Measurements from ENCODE around the gene KAT6B.
"Not testable (repeated sequence)": the region's sequence is repeated elsewhere in the genome, so short reads cannot be mapped to it uniquely, and the experiment has no call there.

The KAT6B gene

DNA sequence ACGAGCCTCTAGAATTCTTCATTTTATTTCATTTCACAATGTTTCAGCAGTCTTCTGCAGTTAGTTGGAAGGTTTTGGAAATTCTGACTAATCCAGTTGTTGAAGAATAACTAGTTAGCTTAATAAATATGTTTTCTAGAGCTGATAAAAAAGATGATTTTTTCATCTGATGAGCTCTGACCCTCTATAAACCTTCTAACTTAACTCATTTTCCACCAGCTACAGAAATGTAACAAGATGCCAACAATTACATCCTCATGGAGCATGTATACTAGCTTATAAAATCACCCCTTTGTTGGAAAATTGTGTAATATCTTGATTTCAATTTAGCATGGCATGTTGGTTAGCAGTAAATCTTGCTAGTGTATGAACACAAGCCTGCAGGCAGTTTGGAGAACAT is 33.1 kb downstream of the KAT6B start:
- no peak for DNase-seq (ENCODE audit: low read depth in 2 of 2)

DNA sequence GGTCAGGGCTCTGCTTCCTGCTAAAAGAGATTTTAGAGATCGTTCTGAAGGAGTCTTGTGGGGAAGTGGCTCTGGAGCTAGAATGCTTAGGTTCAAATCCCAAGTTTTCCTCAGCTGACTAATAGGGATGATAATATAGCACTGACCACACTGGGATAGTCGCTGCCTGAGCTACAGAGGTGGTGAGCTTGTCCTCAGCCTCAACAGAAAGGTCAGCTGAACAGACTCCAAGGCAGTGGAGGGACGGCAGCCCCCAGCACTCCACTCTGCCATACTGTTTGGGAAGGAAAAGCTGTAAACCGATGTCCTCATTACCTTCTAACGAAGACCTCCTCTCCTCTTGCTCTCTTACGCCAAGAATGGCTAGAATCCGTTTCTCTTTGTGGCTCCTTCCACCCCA is 36.2 kb downstream of the KAT6B start:
- DNase-seq (ENCODE audit: low read depth in 2 of 2), result no peak

DNA sequence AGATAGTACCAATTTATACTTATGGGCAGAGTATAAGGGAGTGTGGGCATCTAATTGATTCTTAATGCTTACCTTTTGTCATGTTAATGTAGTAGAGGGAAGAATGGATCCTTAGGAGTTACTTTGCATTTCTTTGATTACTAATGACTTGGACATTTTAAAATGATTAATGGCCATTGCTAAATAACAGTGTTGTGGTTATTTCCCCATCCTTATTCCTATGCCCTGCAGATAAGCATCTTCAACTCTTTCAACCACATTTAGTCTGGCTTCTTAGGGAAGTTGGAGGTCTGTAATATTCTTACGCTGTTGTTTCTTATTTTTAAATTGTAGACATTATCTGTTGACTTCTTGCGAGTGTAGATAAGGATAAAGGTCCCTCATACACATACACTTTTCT is 37.2 kb downstream of the KAT6B start:
- DNase-seq (ENCODE audit: low read depth in 2 of 2), result no peak

DNA sequence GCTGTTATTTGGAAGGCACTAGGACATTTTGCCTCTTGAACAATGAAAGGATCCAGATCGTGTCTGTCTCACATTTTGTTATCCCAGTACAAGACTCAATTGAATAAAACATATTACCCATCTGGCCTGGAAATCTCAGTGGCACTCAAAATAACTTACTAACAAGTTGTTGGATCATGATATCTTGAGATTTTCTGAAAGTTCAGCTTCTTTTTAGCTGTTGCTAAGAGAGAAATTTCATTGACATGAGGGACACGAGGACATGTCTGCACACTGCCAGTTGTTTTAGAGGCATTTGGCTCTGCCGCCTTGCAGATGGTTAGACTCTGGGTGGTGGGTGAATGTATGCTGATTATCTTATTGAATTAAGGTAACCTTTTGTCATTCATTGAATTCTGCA is 41.0 kb downstream of the KAT6B start:
- DNase-seq (ENCODE audit: low read depth in 2 of 2), result no peak

DNA sequence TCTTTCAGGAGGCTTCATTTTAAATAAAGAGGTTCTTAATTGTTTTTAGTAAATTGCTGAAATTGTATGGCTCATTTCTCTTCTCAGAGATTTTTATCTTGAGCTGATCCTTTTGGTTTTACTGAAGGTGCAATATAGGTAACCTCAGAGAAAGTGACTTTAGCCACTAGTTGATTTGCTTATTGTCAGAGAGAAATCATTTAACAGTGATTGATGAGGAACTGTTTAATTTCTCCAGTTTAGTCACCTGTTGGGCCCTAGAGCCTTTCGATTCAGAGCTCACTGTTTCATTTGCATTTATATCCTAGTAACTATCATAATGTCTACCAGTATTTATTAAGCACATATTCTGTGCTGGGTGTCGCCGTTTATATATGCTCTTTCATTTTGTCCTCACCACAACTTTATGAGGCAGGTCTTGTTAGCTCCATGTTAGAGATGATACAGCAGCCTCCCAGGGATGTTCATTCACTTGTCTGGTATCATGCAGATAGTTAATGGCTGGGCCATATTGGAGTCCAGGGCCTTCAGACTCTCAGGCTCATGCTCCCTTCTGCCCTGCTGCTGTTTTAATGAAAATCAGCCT is 42.1 kb downstream of the KAT6B start:
- no peak for DNase-seq (ENCODE audit: low read depth in 2 of 2)

DNA sequence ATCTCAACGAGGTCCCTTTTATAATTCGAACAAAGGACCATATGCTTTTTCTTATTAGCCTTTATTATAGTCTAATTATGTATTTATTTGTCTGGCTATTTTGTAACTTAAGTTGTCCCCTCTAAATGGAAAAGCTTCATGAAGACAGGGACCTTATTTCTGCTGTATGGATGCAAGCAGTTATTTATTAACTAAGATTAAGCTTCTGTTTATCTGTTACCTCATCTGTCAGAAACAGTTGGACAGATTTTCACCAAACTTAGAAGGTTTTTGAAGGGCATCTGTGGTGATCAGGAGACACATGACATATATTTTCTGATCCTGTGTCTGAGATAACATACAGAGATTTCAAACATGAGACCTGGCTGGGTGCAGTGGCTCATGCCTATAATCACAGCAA is 43.2 kb downstream of the KAT6B start:
- DNase-seq (ENCODE audit: low read depth in 2 of 2), result no peak

DNA sequence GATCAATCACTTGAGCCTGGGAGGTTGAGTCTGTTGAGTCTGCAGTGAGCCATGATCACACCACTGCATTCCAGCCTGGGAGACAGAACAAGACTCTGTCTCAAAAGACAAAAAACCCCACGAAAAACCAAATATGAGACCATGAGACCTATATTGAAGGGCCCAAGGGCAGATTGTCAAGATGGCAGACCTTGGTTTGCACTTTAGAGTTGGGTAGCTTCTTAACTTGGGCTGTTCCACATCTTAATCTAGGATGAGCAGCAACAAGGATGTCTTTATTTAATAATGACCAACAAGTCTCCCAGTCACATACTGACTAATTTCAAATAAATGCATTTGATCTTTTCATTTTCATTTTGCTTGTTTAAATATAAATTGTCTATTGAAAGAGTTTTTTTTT is 43.8 kb downstream of the KAT6B start:
- DNase-seq (ENCODE audit: low read depth in 2 of 2), result no peak

DNA sequence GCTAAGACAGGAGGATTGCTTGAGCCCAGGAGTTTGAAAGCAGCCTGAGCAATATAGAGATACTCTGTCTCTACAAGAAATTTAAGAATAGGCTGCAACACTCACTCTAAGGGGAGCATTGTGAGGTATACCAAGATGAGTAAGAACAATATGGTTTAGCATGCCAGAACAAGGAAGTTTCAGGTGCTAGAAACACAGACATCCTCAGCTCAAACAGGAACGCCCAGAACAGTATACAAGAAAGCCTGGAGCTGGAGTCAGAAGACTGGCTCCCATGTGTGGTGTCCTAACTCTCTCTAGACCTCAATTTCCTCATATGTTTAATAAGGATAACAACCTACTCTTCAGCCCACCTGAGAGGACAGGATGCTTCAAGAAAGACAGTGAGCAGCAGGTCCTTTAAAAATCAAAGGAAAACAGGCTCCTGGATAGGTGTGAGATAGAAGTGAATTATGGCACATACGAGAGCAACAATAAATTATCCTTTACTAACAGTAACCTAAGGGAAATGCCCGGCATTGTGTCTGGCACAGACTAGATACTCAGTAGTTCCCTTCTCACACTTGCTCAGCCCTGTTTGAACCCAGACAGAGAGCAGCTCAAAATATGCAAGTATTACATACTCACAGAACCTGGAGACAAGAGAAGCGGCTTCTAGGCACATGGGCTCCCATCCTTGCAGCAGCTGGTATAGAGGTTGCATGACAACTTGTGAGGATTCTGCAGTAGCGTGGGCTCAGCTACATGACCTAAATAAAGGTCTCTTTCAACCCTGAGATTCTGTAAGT is 45.4 kb downstream of the KAT6B start:
- no peak for DNase-seq (ENCODE audit: low read depth in 2 of 2)

DNA sequence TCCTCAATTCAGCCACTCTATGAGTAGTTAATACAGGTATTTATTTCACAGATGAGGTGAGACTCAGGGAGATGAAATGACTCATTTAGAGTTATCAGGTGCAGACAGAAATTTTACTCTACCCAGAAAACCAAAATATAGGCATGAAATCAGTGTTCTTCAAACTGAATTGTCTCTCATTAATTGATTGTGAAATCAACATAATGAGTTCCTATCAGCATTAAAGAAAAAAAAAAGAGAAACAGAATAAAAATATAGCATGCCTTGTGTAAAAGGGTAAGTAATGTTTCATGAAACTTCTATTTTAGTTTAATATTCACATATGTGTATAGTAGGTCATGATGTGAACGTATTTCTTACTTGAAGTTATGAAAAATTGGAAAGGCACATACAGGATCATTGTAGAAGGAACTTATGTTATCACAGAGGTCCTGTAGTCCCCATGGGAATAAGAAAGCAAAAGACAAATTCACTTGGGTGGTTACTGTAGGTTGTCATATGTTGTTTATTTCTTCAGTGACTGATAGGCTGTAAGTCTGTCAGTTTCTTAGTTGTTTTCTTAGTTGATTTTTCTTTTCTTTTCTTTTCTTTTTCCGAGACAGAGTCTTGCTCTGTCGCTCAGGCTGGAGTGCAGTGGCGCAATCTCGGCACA is 47.5 kb downstream of the KAT6B start:
- DNase-seq (ENCODE audit: low read depth in 2 of 2), result no peak

DNA sequence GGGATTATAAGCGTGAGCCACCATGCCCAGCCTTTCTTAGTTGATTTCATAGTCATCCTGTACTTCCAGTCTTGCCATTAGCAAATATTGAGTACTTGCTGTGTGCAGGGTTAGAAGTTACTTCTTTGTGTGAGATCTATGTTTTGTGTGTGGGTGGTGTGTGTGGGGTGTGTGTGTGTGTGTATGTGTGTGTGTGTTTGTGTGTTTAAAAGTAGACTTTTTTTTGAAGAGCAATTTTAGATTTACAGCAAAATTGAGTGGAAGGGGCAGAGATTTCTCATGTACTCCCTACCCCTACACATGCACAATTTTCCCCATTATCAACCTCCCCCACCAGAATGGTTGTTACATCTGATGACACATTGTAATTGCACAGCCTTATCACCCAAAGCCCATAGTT is 48.2 kb downstream of the KAT6B start:
- no peak for DNase-seq (ENCODE audit: low read depth in 2 of 2)

DNA sequence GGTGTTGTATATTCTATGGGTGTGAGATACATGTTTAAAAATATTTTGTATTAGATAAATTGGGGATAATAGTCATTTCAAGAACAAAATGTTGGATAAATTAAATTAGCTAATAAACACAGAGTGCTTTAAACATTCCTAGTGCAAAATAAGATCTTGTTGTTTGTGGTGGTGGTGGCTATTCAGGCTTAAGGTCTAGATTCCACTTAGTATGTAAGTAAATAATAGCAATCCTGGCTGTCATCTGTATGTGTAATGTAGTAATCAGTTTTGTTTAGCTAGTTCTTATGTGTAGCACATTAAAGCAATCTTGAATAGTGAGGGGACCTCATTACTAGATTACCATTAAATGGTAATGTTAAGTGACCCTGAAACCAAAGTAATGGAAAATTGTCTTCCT is 48.7 kb downstream of the KAT6B start:
- no peak for DNase-seq (ENCODE audit: low read depth in 2 of 2)

DNA sequence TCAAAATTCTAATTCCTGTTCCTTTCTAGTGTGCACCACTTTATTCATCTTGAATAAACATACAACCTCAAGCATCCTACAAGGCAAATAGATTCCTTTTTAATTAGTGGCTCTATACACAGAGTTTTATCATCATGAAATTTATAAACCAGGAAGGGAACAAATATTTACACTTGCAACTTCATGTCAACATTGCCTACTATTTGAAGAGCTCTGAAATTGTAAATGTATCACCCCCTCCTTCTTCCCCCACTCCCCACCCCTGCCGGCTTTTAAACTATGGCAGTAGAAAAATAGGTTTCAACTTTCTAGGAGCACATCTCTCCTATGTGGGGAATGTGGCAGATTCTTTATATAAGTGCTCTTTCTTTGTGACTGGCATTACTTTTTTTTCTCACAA is 49.6 kb downstream of the KAT6B start:
- DNase-seq (ENCODE audit: low read depth in 2 of 2), result no peak

DNA sequence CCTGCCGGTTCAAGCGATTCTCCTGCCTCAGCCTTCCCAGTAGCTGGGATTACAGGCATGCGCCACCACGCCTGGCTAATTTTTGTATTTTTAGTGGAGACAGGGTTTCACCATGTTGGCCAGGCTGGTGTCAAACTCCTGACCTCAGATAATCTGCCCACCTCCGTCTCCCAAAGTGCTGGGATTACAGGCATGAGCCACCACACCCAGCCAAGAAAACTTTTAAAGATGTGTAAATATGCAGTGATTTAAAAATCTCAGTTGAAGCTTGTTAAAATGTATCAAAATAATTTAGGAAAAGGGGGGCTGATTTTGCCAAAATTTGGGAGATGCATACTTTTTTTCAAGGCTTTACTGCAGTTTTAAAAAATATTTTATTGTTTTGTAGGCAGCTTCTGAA is 50.7 kb downstream of the KAT6B start:
- DNase-seq (ENCODE audit: low read depth in 2 of 2), result not testable (repeated sequence)

DNA sequence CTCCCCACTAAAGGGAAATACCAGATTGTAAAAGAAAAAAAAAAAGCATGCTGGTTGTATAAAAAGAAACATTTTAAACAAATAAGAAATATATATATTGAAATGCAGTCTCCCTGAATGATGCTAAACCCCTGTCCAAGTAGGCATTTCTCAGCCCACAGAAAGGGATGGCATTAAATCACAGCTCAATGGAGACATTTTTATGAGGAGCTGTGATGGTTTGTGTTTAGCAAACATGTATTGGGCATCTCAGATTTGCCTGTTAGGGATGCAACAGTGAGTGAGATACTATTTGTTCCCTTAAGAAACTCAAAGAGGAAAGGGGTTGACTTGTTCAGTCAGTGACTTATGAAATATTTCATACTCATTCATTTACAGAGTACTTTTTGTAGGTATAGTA is 51.5 kb downstream of the KAT6B start:
- DNase-seq (ENCODE audit: low read depth in 2 of 2), result no peak

DNA sequence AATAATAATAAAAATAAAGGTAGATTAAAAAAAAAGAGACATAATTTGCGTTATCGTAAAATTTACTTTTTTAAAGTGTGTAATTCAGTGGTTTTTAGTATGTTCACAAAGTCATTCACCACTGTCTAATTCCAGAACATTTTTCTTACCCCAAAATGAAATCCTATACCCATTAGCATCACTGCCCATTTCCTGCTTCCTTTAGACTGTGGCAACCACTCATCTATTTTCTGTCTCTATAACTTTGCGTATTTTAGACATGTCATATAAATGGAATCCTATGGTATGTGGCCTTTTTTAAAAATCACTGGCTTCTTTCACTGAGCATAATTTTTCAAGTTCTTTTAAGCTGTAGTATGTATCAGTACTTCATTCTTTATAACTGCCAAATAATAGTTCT is 53.6 kb downstream of the KAT6B start:
- DNase-seq (ENCODE audit: low read depth in 2 of 2), result no peak

DNA sequence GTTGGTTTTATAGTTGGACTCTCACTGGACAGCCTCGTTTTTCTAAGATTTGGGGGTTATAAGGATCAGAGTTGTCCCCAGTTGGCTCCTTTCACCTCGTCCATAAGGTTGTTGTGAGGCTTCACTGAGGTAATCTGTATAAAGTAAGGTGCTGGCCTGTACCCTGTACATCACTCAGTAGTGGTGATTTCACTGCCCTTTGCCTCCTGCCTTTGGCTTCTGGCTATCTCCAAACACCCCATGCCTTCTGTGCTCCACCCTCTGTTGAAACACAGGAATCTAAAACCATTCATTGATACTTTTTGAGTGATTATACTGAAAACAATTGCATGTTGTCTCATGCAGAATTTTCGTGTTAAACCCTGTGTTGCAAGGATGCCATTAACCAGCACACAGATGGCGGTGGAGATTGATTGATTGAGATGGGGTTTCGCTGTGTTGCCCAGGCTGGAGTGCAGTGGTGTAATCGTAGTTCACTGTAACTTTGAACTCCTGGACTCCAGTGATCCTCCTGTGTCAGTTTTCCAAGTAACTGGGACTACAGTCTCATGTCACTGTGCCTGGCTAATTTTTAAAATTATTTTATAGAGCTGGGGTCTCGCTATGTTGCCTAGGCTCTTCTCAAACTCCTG is 55.0 kb downstream of the KAT6B start:
- no peak for DNase-seq (ENCODE audit: low read depth in 2 of 2)

DNA sequence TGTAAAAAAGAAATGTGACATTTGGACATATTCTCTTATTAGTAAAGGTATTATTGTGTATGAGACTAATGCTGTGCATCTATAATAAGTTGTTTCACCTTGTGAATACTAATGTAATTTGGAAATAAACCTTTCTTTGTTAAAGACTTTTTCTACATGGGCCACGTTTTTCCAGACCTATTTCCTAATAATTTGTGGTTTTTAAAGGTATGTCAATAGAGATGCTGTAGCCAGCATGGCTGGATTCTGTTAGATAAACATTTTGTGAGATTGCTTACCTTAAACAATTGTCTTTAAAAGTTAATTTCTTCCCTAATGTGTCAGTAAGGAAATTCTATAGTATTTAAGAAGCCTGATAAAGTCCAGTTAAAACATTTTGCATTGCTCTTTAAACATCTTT is 56.0 kb downstream of the KAT6B start:
- DNase-seq (ENCODE audit: low read depth in 2 of 2), result no peak

DNA sequence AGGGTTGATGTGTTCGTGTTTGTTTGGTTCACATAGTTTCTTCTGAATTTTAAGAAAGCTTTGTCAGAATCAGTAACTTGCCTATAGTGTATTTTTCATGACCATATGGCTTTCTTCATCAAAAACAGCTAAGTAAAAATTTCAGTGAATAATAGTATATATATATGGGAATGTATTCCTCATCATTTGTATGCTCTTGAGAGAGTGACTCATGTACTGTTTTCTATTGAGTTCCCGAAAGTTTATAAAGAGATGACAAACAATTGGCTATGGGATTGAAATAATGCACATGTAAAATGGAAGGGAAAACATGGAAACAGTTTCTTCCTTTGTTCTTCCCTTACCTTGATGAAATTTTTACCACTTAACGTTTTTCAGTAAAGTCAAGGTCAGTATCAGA is 56.4 kb downstream of the KAT6B start:
- no peak for DNase-seq (ENCODE audit: low read depth in 2 of 2)

DNA sequence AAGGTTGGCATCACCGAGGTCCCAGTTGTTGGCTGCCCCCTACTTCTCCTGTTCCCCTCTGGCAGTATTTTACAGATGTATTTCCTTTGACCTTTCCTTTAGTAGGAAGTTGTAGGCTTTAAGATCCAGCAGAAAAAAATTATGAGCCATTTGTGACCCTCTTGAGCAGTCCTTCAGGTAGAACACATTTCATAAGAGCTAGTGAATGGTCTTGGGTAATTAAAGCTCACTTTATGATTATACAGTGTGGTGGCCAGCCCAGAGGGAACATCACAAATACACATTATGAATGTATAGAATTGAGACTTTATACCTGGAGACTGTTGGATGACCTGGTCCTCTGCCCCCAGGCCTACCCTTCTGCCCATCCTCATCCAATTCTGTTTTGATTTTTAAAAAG is 57.0 kb downstream of the KAT6B start:
- DNase-seq (ENCODE audit: low read depth in 2 of 2), result no peak

DNA sequence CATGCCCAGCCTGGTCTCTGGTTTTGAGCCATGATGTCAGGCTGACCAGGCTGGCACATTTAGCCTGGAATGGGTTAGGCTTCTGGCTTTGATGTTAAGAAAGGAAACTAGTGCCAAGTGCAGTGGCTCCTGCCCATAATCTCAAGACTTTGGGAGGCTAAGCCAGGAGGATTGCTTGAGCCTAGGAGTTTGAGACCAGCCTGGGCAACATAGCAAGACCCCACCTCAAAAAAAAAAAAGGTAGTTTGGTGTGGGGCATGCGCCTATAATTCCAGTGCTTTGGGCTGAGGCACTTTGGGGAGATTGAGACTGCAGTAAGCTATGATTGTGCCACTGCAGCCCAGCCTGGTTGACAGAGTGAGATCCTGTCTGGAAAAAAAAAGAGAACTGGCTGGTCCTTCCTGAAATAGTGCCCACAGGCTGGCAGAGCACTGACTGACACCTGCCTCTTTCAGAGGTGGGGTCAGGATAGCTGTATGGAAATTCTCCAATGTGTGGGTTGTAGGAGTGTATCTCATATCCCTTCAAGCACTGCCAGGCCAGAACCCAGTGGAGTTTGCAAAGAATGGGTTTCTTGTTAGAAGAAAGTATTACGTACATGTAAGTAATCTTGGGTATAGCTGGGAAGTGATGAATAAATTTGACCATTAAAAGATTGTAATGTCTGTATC is 61.3 kb downstream of the KAT6B start:
- no peak for DNase-seq (ENCODE audit: low read depth in 2 of 2)

DNA sequence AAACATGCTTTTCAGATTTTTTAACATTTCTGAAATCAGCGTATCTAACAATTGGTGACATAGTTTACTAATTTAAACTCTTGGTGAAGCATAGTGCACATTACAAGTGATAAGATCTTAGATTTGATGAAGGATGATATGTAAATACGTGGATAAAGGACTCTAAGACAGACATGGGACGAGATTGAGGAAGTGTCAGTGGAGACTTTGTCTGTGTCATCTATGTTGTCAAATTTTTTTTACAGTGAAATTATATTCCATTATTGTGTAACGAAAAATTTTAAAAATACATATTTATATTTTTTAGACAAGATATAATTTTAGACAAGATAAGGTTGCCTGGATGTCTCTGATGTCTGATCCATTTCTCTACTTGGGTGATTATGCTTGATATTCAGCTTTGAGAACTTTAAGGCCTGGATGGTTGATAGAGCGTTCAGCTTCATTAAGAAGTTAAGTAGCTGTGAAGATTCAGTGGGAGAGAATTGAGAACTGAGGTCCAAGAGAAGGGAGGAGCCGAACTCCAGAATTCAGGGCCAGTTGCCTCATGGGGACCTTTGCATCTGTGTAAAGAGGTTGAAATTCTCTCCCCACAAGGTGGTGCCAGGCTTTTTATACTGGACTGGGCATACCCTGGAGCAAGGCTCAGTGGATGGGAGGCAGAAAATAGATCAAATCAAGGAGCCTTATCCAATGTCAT is 62.7 kb downstream of the KAT6B start:
- DNase-seq (ENCODE audit: low read depth in 2 of 2), result no peak

DNA sequence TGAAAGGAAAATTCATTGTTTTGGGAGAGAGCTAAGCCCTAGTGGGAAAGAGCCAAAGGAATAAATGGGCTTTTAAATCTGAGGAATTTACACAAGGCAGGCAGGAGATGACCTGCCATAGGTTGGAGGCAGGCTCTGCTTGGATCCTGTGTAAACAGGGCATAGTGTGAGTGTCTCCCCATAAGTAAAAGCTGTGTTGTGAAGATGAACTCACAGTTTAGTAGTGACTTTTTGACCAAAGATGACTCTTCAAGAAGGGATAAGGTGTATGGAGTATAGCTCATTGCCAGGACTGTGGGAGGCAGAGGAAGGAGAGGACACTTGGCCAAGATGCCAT is 63.2 kb downstream of the KAT6B start:
- no peak for DNase-seq (ENCODE audit: low read depth in 2 of 2)

All from fibroblast of skin of left biceps (primary cell).